Lower leg skin (tissue), 4 donors: ENCODE measurements around the gene LILRA2. TPM values are rescaled to one million over a fixed set of nuclear protein-coding genes. Genes with fewer than 3 reads are reported as not detected.

Experiments used
- DNase-seq, 2 donors: peaks; one replicate each; pipeline ENCODE4 v3.0.0-alpha.2; 2019; ENCODE audit warnings: low spot score in 2 of 2
- H3K4me3 ChIP-seq: fragments of 200-600 bp; sonication (generic); 2 replicates; pipeline ENCODE4 v1.5.1; 2017; ENCODE audit warnings: mild to moderate bottlenecking, low read depth; ENCODE audit not compliant: poor library complexity, severe bottlenecking
- POLR2A ChIP-seq, 2 donors: fragments of 450-650 bp; IDR thresholded peaks; one replicate each; pipeline ENCODE4 v1.6.1; 2016 to 2017; ENCODE audit warnings: antibody characterized with exemption in 2 of 2, mild to moderate bottlenecking in 1 of 2, moderate library complexity in 1 of 2
- WGBS, 2 donors: methylation state at CpG; one replicate each; pipeline ENCODE4 v1.1.5; 2018; 5-methylcytosine and 5-hydroxymethylcytosine counted together
- intact Hi-C: fragments of 100-400 bp; cut with DNase I; formaldehyde crosslinking; loops from one replicate; pipeline ENCODE4 v1.15.0; 2023; ENCODE audit warnings: low total_unique reads
- total RNA-seq, 4 donors: library from RNA; depleted of rRNA; stranded (reverse); fragments of >200 nt; gene quantifications; one replicate each; pipeline ENCODE4 v1.1.0, GENCODE V29; 2016
- TF ChIP-seq, protein P1 (sequence below), 3 donors: fragments of 450-650 bp; IDR thresholded peaks; one replicate each; pipeline ENCODE4 v1.5.1; 2016; ENCODE audit warnings: antibody characterized with exemption in 3 of 3, mild to moderate bottlenecking in 3 of 3, moderate library complexity in 2 of 3

The LILRA2 gene
- total RNA-seq, 4 donors from 2014 or later, result 0.17 to 1.8 (median 0.93) TPM; not detected in 1

- WGBS, 2 donors, result 79 to 84% methylated on average over 6 of the region's 6 CpGs
- H3K4me3 ChIP-seq, result no peak overlapping the region
- no peak for TF ChIP-seq POLR2A (IDR thresholded peaks at IDR 0.05)
- TF ChIP-seq, protein P1, sequence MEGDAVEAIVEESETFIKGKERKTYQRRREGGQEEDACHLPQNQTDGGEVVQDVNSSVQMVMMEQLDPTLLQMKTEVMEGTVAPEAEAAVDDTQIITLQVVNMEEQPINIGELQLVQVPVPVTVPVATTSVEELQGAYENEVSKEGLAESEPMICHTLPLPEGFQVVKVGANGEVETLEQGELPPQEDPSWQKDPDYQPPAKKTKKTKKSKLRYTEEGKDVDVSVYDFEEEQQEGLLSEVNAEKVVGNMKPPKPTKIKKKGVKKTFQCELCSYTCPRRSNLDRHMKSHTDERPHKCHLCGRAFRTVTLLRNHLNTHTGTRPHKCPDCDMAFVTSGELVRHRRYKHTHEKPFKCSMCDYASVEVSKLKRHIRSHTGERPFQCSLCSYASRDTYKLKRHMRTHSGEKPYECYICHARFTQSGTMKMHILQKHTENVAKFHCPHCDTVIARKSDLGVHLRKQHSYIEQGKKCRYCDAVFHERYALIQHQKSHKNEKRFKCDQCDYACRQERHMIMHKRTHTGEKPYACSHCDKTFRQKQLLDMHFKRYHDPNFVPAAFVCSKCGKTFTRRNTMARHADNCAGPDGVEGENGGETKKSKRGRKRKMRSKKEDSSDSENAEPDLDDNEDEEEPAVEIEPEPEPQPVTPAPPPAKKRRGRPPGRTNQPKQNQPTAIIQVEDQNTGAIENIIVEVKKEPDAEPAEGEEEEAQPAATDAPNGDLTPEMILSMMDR (IDR thresholded peaks at IDR 0.05), result no peak
- intact Hi-C loops, result no loop called here
- DNase-seq, result no peak
These were observed 22.3 kb upstream of the LILRA2 start for GRCh38 chr19:54551293-54551692.

DNA sequence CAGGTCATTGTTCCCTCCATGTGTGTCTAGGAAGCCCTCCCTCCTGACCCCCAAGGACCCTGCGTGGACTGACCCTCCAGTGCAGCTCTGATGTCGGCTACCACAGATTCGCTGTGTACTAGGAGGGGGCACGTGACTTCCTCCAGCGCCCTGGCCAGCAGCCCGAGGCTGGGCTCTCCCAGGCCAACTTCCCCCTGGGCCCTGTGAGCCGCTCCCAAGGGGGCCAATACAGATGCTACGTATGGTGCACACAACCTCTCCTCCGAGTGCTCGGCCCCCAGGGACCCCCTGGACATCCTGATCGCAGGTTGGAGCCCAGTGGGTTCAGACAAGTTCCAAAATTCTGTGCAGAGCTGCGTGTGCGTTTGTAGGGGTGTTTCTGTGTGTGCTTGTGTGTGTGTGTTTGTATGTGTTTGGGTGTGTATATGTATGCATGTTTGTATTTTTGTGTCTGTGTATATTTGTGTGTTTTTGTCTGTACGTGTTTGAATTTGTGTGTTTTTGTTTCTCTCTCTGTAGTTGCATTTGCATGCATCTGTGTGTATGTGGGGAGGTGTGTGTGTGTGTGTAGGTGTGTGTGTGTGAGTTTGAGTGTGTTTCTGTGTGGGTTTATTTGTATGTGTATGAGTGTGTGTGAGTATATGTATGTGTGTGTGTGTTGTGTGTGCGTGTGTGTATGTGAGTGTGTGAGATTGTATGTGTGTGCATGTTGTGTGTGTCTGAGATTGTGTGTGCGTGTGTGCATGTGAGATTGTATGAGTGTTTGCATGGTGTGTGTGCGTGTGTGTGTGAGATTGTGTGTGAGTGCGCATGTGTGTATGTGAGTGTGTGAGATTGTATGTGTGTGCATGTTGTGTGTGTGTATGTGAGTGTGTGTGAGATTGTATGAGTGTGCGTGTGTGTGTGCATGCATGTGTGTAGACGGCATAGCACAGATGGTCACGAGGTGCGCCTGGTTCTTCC is 21.4 kb upstream of the LILRA2 start:
- intact Hi-C loops, result no loop called here
- no peak overlapping the region for H3K4me3 ChIP-seq
- 78 to 79% methylated on average over 22 of the region's 22 CpGs for WGBS, 2 donors
- TF ChIP-seq, protein P1 (IDR thresholded peaks at IDR 0.05), result no peak
- TF ChIP-seq POLR2A (IDR thresholded peaks at IDR 0.05), result no peak
- DNase-seq, result peak in 1 of 2 donors; percentile 84

DNA sequence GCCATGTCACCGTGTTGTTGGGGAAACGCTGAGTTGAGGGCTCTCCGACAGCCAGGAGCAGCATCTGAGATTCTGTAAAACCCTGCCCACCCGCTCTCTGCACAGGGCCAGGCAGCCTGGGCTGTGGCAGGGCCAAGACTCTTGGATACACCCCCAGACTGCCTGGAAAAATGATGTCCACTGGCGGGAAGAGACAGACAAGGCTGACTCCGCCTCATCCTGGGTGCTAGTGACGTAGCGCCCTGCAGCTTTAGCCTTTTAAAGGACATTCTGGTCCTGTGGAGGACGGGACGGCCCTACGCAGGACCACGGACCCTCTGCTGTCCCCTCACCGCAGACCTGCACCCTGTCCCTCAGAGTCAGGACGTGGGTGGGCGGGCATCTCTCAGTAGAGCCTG is 20.7 kb upstream of the LILRA2 start:
- TF ChIP-seq POLR2A (IDR thresholded peaks at IDR 0.05), result no peak
- TF ChIP-seq, protein P1 (IDR thresholded peaks at IDR 0.05), result no peak
- DNase-seq, result peak in 1 of 2 donors; percentile 42
- intact Hi-C loops, result no loop called here
- no peak overlapping the region for H3K4me3 ChIP-seq
- 81 to 83% methylated on average over 14 to 15 of the region's 15 CpGs for WGBS, 2 donors

- intact Hi-C loops, result no loop called here
- WGBS, 2 donors, result 86% methylated on average over 10 of the region's 10 CpGs
- peak in 1 of 2 donors; percentile 42 for DNase-seq
- TF ChIP-seq, protein P1 (IDR thresholded peaks at IDR 0.05), result no peak
- TF ChIP-seq POLR2A (IDR thresholded peaks at IDR 0.05), result no peak
- no peak overlapping the region for H3K4me3 ChIP-seq
These were observed 19.6 kb upstream of the LILRA2 start for GRCh38 chr19:54554006-54554405.

- peak in 1 of 2 donors; percentile 65 for DNase-seq
- no peak overlapping the region for H3K4me3 ChIP-seq
- TF ChIP-seq, protein P1 (IDR thresholded peaks at IDR 0.05), result no peak
- no peak for TF ChIP-seq POLR2A (IDR thresholded peaks at IDR 0.05)
- intact Hi-C loops, result no loop called here
- WGBS, 2 donors, result 89 to 91% methylated on average over 15 to 16 of the region's 16 CpGs
These were observed 18.7 kb upstream of the LILRA2 start for GRCh38 chr19:54554896-54555295.
